ENCODE data around the gene NLRP6.

Gene NLRP6

DNA sequence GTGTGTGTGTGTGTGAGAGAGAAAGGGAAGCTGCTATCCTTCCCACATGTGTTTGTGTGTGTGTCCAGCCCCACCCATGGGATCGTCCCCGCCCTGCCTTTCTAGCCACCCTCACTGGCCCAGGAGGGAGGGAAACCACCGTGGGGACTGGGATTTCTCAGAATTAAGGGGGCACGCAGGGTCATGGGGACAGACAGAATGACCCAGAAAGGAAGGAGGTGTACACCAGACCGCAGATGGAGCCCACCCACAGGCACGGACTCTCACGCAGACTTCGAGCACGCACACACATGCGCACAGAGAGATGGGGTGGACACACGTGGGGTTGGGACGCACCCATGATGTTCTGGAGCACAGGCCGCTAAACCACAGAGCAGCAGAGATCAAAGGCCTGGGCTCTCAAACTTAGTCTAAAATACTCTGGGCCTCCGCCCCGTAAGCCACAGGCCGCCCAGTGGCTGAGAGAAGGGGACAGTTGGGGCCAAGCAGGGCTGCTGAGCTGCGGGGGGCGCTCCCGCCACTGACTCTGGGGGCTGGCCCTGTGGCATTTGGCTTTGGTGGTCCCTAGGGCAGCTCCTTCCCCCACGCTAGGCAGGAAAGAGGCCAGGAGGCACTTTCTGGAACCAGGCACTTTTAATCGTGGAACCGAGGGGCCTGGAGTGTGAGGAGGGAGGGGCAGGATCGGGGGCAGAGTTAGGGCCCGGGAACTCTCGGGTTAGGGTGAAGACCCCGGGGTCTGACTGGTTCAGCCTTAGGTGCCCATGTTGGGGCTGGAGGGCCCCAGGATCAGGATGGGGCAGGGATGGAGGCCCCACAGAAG, 19.6 kb downstream of the NLRP6 start:
- Histone ChIP-seq H3F3A (ENCODE audit: control insufficient read depth, insufficient read depth) (no peaks in the 10 kb centered on the region), H3K4me3 (ENCODE audit: low read length) (no peak overlapping the region), H3K27me3 (ENCODE audit: control insufficient read depth, low read length) (peaks cover 6% of the 10 kb centered on the region; the same call in 1 of the 2 replicates), H4K20me1 (ENCODE audit: control insufficient read depth, insufficient read depth, low read depth, low read length) (no peaks in the 10 kb centered on the region), H3K36me3 (ENCODE audit: control insufficient read depth, low read length) (no peaks in the 10 kb centered on the region), H3K4me2 (ENCODE audit: low read length) (no peak overlapping the region), H3K79me2 (ENCODE audit: control insufficient read depth, low read length) (no peaks in the 10 kb centered on the region), H3K9me3 (ENCODE audit: control insufficient read depth, insufficient read depth, low read length) (no peaks in the 10 kb centered on the region), H3K9me2 (replicated peaks; ENCODE audit: control insufficient read depth, low read length) (no peaks in the 10 kb centered on the region), H3K4me1 (ENCODE audit: control insufficient read depth, low read length) (peaks cover 3% of the 10 kb centered on the region), H3K27ac (ENCODE audit: low read depth, low read length) (no peak overlapping the region)
- no peak for TF ChIP-seq CTCF (IDR thresholded peaks at IDR 0.05; ENCODE audit: low read depth, low read length, poor library complexity, severe bottlenecking)
- TF ChIP-seq EZH2phosphoT487 (IDR thresholded peaks at IDR 0.05; ENCODE audit: borderline replicate concordance, low read length): no peak

GRCh38 chr11:298406-299065, 20.3 kb downstream of the NLRP6 start:
- peaks cover 10% of the 10 kb centered on the region for H3K4me1 ChIP-seq (ENCODE audit: control insufficient read depth, low read length)
- no peaks in the 10 kb centered on the region for H3K36me3 ChIP-seq (ENCODE audit: control insufficient read depth, low read length)
- no peaks in the 10 kb centered on the region for H3K9me3 ChIP-seq (ENCODE audit: control insufficient read depth, insufficient read depth, low read length)
- no peaks in the 10 kb centered on the region for H3K9me2 ChIP-seq (replicated peaks; ENCODE audit: control insufficient read depth, low read length)
- no peak overlapping the region for H3K27ac ChIP-seq (ENCODE audit: low read depth, low read length)
- no peak overlapping the region for H3K4me2 ChIP-seq (ENCODE audit: low read length)
- no peak overlapping the region for H3K4me3 ChIP-seq (ENCODE audit: low read length)
- H3K27me3 ChIP-seq (ENCODE audit: control insufficient read depth, low read length): peaks cover 6% of the 10 kb centered on the region; the same call in 1 of the 2 replicates
- H3K79me2 ChIP-seq (ENCODE audit: control insufficient read depth, low read length): no peaks in the 10 kb centered on the region
- no peaks in the 10 kb centered on the region for H4K20me1 ChIP-seq (ENCODE audit: control insufficient read depth, insufficient read depth, low read depth, low read length)
- TF ChIP-seq EZH2phosphoT487 (IDR thresholded peaks at IDR 0.05; ENCODE audit: borderline replicate concordance, low read length) (no peak), CTCF (IDR thresholded peaks at IDR 0.05; ENCODE audit: low read depth, low read length, poor library complexity, severe bottlenecking) (no peak)
- peaks cover 2% of the 10 kb centered on the region; the same call in 1 of the 2 replicates for H3F3A ChIP-seq (ENCODE audit: control insufficient read depth, insufficient read depth)

DNA sequence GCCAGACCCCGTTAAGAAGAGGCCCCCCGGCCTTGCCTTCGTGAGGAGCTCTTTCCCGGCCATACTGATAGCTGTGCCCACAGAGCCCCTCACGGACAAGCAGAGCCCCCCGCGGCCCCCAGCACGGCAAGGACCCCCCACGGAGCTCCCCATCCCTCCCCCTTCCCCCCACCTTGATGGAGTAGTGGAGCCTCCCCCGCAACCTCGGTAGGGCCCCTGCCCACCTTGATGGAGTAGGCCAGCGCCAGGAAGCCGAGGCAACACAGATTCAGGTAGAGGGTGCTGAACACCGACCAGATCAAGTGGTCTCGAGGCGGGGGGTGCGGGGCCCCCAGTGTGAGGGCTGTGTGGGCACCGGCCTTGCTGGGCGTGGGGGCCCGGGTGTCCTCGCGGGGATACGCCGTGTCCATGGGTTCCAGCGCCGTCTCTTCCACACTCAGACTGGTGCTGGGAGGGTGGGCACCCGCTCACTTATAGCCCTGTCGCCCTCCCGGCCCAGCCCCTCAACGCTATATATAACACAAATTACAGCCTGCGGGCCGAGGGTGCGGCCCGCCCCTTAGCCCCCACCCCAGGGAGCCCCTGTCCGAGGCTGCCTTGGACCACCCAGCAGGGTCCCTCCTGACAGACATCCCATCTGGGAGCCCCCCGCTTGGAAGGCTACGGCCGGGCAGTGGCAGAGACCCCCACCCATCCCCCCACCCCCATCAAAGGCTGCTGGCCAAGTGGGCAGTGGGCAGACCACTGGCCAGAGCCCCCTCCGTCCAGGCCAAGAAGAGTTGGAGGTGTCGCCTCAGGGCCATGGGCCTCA, 21.1 kb downstream of the NLRP6 start, which contains the start of gene IFITM5:
IFITM5 (minus strand) TSS at position 446 of the 811 bp plus-strand sequence; CDS start at position 410, 36 bp downstream.
- Histone ChIP-seq H3K4me1 (ENCODE audit: control insufficient read depth, low read length) (peaks cover 13% of the 10 kb centered on the region), H3F3A (ENCODE audit: control insufficient read depth, insufficient read depth) (peaks cover 3% of the 10 kb centered on the region; the same call in 1 of the 2 replicates), H3K79me2 (ENCODE audit: control insufficient read depth, low read length) (no peaks in the 10 kb centered on the region), H3K9me2 (replicated peaks; ENCODE audit: control insufficient read depth, low read length) (no peaks in the 10 kb centered on the region), H3K9me3 (ENCODE audit: control insufficient read depth, insufficient read depth, low read length) (no peaks in the 10 kb centered on the region), H4K20me1 (ENCODE audit: control insufficient read depth, insufficient read depth, low read depth, low read length) (no peaks in the 10 kb centered on the region), H3K4me3 (ENCODE audit: low read length) (no peak within 1 kb of the TSS), H3K27ac (ENCODE audit: low read depth, low read length) (no peak within 1 kb of the TSS), H3K27me3 (ENCODE audit: control insufficient read depth, low read length) (peaks cover 6% of the 10 kb centered on the region; the same call in 1 of the 2 replicates), H3K4me2 (ENCODE audit: low read length) (no peak within 1 kb of the TSS), H3K36me3 (ENCODE audit: control insufficient read depth, low read length) (no peaks in the 10 kb centered on the region)
- TF ChIP-seq CTCF (IDR thresholded peaks at IDR 0.05; ENCODE audit: low read depth, low read length, poor library complexity, severe bottlenecking): no peak
- no peak for TF ChIP-seq EZH2phosphoT487 (IDR thresholded peaks at IDR 0.05; ENCODE audit: borderline replicate concordance, low read length)
